ENCODE results near the gene KHDRBS1.
"Not testable (repeated sequence)": the region's sequence is repeated elsewhere in the genome, so short reads cannot be mapped to it uniquely, and the experiment has no call there.

The KHDRBS1 gene

GRCh38 chr1:32014199-32014947 lies 705 bp downstream of the KHDRBS1 start:
- peak; percentile 17 for DNase-seq (ENCODE audit: low read depth)

DNA sequence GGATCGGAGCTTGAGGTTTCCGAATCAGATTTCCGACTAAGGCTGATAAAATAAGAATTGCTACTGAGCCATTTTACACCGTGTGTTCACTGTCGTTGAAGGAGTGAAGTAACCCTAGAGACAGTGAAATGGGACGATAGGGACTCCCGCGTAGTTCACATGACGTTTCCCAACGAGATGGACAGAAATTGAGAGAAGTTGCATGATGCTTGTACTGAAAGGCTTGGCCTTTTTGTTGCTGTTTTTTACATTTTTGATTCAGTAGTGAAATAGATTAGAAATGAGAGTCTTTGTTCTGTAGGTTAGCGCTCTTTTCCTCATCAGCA lies 1.2 kb downstream of the KHDRBS1 start:
- DNase-seq (ENCODE audit: low read depth), result no peak

GRCh38 chr1:32020339-32020738 lies 6.7 kb downstream of the KHDRBS1 start:
- no peak for DNase-seq (ENCODE audit: low read depth)

GRCh38 chr1:32021574-32022018 lies 7.9 kb downstream of the KHDRBS1 start:
- DNase-seq (ENCODE audit: low read depth), result not testable (repeated sequence)

- DNase-seq (ENCODE audit: low read depth), result no peak
Observed at GRCh38 chr1:32023351-32023750, 9.7 kb downstream of the KHDRBS1 start.

- DNase-seq (ENCODE audit: low read depth), result no peak
Observed at GRCh38 chr1:32025515-32025914, 11.8 kb downstream of the KHDRBS1 start.

- DNase-seq (ENCODE audit: low read depth), result no peak
Observed at GRCh38 chr1:32028746-32029145, 15.1 kb downstream of the KHDRBS1 start.

GRCh38 chr1:32031578-32032274 lies 18.1 kb downstream of the KHDRBS1 start:
- no peak for DNase-seq (ENCODE audit: low read depth)

GRCh38 chr1:32032275-32032615 lies 18.6 kb downstream of the KHDRBS1 start:
- no peak for DNase-seq (ENCODE audit: low read depth)

GRCh38 chr1:32035119-32035518 lies 21.5 kb downstream of the KHDRBS1 start:
- no peak for DNase-seq (ENCODE audit: low read depth)

GRCh38 chr1:32040711-32041110 lies 27.0 kb downstream of the KHDRBS1 start:
- DNase-seq (ENCODE audit: low read depth), result no peak

GRCh38 chr1:32042330-32042729 lies 28.7 kb downstream of the KHDRBS1 start:
- no peak for DNase-seq (ENCODE audit: low read depth)

GRCh38 chr1:32044234-32044633 lies 30.6 kb downstream of the KHDRBS1 start:
- DNase-seq (ENCODE audit: low read depth), result no peak

GRCh38 chr1:32045772-32046171 lies 32.1 kb downstream of the KHDRBS1 start:
- no peak for DNase-seq (ENCODE audit: low read depth)

DNA sequence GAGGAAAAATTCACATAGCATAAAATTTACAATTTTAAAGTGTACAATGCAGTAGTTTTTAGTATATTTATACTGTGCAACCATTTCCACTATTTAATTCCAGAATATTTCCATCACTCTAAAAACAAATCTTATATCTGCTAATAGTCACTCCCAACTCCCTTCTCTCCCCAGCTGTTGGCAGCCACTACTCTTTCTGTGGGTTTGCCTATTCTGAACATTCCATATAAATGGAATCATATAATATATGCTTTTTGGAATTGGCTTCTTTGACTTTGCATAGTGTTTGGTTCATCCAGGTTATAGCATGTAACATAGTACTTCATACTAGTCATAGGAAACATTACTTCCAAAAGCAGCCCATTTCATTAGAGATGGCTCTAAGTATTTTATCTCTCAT lies 34.0 kb downstream of the KHDRBS1 start:
- no peak for DNase-seq (ENCODE audit: low read depth)

DNA sequence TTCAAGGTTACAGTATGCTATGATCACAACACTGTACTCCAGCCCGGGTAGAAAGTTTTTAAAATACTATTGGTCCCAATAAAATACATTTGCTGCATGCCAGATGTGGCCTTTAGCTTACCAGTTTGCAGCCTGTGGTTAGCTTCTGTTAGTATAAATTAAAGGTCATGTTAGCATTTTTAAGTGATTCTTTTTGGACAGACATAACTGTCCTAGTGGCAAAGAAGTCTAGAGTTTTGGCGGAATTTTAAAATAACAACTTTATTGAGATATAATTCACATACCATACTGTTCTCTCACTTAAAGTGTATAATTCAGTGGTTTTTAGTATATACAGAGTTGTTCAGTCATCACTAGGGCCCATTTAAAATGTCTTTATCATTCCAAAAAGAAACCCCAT lies 34.8 kb downstream of the KHDRBS1 start:
- DNase-seq (ENCODE audit: low read depth), result no peak

- DNase-seq (ENCODE audit: low read depth), result no peak
Observed at GRCh38 chr1:32051706-32052105, 38.0 kb downstream of the KHDRBS1 start.

- DNase-seq (ENCODE audit: low read depth), result no peak
Observed at GRCh38 chr1:32052887-32053286, 39.2 kb downstream of the KHDRBS1 start.

DNA sequence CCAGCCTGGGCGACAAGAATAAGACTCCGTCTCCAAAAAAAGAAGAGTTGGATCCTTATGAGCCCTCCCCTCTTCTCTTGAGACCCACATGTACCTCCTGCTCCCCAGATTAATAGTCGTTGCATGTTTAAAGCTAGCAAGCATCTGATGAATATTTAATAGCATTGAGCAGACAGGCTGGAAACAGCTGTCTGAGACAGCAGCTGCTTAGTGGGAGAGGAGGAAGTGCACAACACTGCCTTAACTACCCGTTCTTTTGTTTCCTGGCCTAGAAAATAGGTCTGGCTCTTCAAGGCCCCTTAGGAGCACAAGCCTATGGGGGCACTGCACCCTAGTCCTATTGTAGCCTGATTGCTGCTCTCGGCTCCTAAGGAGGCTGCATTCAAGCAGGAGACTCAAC lies 41.7 kb downstream of the KHDRBS1 start:
- no peak for DNase-seq (ENCODE audit: low read depth)

DNA sequence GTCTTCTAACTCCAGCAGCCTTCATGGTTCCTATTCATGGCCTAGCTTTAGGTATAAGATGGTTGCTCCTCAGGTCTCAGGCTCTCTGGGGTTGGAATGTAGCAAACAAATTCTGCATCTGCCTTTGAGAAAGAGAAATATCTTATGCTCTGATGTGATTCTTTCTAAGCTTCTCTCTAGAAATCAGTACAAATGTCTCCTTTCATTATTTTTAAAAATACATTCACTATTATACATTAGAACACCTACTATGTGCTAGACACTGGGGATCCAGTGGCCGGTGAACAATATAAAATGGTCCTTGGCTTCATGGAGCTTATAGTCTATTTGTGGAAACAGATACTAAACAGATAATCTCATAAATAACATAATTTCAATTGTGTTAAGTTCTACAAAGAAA lies 42.9 kb downstream of the KHDRBS1 start:
- no peak for DNase-seq (ENCODE audit: low read depth)

GRCh38 chr1:32060914-32061313 lies 47.2 kb downstream of the KHDRBS1 start:
- DNase-seq (ENCODE audit: low read depth), result no peak

GRCh38 chr1:32062867-32063230 lies 49.2 kb downstream of the KHDRBS1 start:
- DNase-seq (ENCODE audit: low read depth), result no peak

DNA sequence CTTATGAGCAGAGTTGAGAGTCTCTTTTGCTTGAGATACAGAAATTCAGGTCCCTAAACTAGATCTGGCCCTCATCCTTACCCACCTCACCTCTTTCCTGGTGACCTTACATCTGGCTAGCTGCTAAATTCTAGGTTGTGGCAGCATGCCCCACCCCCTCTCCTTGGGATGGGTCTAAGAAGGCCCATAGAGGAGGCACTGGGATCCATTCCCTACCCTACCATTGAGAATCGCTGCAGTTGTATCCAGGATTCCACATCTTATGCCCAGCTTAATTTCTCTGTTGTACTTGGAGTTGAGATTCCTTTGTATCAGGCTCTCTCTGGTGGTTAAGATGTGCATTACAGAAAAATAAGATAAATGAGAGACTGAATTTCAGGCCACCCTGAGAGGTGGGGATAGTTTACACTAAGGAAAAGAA lies 49.6 kb downstream of the KHDRBS1 start:
- no peak for DNase-seq (ENCODE audit: low read depth)
